ENCODE results near the gene RCOR1. TPM values are rescaled to one million over a fixed set of nuclear protein-coding genes. Genes with fewer than 3 reads are reported as not detected.

The RCOR1 gene
- total and polyA plus RNA-seq, 2 of the 8 experiments (the other 6 are each of a cell fraction or from before 2014, with no cell fraction given), result 12.3 to 26.3 TPM

DNA sequence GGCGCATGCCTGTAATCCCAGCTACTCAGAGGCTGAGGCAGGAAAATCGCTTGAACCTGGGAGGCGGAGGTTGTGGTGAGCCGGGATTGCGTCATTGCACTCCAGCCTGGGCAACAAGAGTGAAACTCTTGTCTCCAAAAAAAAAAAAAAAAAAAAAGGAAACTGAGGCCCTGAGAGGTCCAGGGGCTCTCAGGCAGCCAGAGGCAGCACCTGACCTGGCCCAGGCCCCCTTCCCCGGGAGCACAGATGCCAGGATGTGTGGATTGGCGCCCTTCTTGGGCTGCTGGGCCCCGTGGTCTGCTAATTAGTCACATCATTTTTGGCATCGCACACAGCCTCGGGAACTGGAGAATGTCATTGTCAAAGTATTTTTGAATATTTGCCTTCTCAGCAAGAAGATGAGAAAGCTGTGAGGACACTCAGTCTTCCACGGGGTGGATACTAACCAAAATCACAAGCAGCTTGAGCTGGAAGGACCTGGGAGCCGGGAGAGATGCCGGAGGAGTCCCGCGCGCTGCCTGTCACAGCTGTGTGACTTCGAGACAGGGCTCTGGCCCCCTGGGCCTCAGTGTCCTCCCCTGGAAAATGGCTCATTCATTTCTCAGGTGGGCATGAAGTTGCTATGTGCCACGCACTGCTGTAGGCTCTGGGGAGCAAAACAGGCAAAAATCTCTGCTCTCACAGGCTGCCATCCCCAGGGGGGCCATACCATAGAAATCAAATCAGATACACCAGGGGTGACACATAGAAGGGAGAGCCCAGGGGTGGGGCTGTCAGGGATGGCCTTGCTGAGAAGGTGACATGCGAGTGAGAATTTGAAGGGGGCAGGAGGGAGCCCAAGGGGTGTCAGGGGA is 12.5 kb upstream of the RCOR1 start (continued):
- TF ChIP-seq, protein P1, sequence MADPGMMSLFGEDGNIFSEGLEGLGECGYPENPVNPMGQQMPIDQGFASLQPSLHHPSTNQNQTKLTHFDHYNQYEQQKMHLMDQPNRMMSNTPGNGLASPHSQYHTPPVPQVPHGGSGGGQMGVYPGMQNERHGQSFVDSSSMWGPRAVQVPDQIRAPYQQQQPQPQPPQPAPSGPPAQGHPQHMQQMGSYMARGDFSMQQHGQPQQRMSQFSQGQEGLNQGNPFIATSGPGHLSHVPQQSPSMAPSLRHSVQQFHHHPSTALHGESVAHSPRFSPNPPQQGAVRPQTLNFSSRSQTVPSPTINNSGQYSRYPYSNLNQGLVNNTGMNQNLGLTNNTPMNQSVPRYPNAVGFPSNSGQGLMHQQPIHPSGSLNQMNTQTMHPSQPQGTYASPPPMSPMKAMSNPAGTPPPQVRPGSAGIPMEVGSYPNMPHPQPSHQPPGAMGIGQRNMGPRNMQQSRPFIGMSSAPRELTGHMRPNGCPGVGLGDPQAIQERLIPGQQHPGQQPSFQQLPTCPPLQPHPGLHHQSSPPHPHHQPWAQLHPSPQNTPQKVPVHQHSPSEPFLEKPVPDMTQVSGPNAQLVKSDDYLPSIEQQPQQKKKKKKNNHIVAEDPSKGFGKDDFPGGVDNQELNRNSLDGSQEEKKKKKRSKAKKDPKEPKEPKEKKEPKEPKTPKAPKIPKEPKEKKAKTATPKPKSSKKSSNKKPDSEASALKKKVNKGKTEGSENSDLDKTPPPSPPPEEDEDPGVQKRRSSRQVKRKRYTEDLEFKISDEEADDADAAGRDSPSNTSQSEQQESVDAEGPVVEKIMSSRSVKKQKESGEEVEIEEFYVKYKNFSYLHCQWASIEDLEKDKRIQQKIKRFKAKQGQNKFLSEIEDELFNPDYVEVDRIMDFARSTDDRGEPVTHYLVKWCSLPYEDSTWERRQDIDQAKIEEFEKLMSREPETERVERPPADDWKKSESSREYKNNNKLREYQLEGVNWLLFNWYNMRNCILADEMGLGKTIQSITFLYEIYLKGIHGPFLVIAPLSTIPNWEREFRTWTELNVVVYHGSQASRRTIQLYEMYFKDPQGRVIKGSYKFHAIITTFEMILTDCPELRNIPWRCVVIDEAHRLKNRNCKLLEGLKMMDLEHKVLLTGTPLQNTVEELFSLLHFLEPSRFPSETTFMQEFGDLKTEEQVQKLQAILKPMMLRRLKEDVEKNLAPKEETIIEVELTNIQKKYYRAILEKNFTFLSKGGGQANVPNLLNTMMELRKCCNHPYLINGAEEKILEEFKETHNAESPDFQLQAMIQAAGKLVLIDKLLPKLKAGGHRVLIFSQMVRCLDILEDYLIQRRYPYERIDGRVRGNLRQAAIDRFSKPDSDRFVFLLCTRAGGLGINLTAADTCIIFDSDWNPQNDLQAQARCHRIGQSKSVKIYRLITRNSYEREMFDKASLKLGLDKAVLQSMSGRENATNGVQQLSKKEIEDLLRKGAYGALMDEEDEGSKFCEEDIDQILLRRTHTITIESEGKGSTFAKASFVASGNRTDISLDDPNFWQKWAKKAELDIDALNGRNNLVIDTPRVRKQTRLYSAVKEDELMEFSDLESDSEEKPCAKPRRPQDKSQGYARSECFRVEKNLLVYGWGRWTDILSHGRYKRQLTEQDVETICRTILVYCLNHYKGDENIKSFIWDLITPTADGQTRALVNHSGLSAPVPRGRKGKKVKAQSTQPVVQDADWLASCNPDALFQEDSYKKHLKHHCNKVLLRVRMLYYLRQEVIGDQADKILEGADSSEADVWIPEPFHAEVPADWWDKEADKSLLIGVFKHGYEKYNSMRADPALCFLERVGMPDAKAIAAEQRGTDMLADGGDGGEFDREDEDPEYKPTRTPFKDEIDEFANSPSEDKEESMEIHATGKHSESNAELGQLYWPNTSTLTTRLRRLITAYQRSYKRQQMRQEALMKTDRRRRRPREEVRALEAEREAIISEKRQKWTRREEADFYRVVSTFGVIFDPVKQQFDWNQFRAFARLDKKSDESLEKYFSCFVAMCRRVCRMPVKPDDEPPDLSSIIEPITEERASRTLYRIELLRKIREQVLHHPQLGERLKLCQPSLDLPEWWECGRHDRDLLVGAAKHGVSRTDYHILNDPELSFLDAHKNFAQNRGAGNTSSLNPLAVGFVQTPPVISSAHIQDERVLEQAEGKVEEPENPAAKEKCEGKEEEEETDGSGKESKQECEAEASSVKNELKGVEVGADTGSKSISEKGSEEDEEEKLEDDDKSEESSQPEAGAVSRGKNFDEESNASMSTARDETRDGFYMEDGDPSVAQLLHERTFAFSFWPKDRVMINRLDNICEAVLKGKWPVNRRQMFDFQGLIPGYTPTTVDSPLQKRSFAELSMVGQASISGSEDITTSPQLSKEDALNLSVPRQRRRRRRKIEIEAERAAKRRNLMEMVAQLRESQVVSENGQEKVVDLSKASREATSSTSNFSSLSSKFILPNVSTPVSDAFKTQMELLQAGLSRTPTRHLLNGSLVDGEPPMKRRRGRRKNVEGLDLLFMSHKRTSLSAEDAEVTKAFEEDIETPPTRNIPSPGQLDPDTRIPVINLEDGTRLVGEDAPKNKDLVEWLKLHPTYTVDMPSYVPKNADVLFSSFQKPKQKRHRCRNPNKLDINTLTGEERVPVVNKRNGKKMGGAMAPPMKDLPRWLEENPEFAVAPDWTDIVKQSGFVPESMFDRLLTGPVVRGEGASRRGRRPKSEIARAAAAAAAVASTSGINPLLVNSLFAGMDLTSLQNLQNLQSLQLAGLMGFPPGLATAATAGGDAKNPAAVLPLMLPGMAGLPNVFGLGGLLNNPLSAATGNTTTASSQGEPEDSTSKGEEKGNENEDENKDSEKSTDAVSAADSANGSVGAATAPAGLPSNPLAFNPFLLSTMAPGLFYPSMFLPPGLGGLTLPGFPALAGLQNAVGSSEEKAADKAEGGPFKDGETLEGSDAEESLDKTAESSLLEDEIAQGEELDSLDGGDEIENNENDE (IDR thresholded peaks at IDR 0.05; ENCODE audit: insufficient replicate concordance, low read length), result no peak
- TF ChIP-seq FOSL1 (IDR thresholded peaks at IDR 0.05; ENCODE audit: insufficient read depth, low read depth, low read length) (no peak), EGR1 (IDR thresholded peaks at IDR 0.05; ENCODE audit: borderline replicate concordance, low read depth, low read length) (no peak), PHF8 (conservative IDR thresholded peaks at IDR 0.05; ENCODE audit: low read depth, low read length) (no peak)
